ENCODE data around the gene OR52I1.

The OR52I1 gene

GRCh38 chr11:4644233-4644632 lies 50.4 kb downstream of the OR52I1 start:
- no peak for TF ChIP-seq CTCF (conservative IDR thresholded peaks at IDR 0.05; ENCODE audit: low read depth, low read length)
- DNase-seq (ENCODE audit: low read depth) = no peak
- no peak overlapping the region for H3K4me3 ChIP-seq (ENCODE audit: low read length)
